ENCODE results near the gene LDLRAD4.

The LDLRAD4 gene

GRCh38 chr18:13259701-13260100 is 41.1 kb downstream of the LDLRAD4 start:
- no peaks in the 10 kb centered on the region for H3K79me2 ChIP-seq (ENCODE audit: insufficient read depth, low read length)

GRCh38 chr18:13260197-13260934 is 41.8 kb downstream of the LDLRAD4 start:
- no peaks in the 10 kb centered on the region for H3K79me2 ChIP-seq (ENCODE audit: insufficient read depth, low read length)
- H3K36me3 ChIP-seq (ENCODE audit: low read length), result no peaks in the 10 kb centered on the region
- H3K27ac ChIP-seq (ENCODE audit: low read depth, low read length), result no peak overlapping the region
- no peaks in the 10 kb centered on the region for H3K9me2 ChIP-seq (replicated peaks; ENCODE audit: insufficient read depth, low read length)
- H4K20me1 ChIP-seq (ENCODE audit: low read depth, low read length), result no peaks in the 10 kb centered on the region
- no peaks in the 10 kb centered on the region for H3K9me3 ChIP-seq (ENCODE audit: insufficient read depth, low read length)
- H3F3A ChIP-seq (ENCODE audit: insufficient read depth), result no peaks in the 10 kb centered on the region
- no peak overlapping the region for H3K4me3 ChIP-seq (ENCODE audit: insufficient read depth, low read length, poor library complexity, severe bottlenecking)
- H2AFZ ChIP-seq (ENCODE audit: low read depth, low read length, severe bottlenecking), result no peak overlapping the region
- no peak overlapping the region for H3K4me2 ChIP-seq (ENCODE audit: low read depth, low read length, poor library complexity, severe bottlenecking)
- H3K9ac ChIP-seq (ENCODE audit: low read length), result no peak overlapping the region
- no peaks in the 10 kb centered on the region for H3K27me3 ChIP-seq (ENCODE audit: low read length)
- TF ChIP-seq EZH2phosphoT487 (conservative IDR thresholded peaks at IDR 0.05; ENCODE audit: low read length) (no peak), CTCF (IDR thresholded peaks at IDR 0.05; ENCODE audit: insufficient read depth, low read length, poor library complexity, severe bottlenecking) (no peak)

More at GRCh38 chr18:13259701-13260100, 41.1 kb downstream of the LDLRAD4 start:
- Histone ChIP-seq H3K9me3 (ENCODE audit: insufficient read depth, low read length) (no peaks in the 10 kb centered on the region), H3K9me2 (replicated peaks; ENCODE audit: insufficient read depth, low read length) (no peaks in the 10 kb centered on the region), H3K36me3 (ENCODE audit: low read length) (no peaks in the 10 kb centered on the region), H2AFZ (ENCODE audit: low read depth, low read length, severe bottlenecking) (no peak overlapping the region), H3K4me2 (ENCODE audit: low read depth, low read length, poor library complexity, severe bottlenecking) (no peak overlapping the region), H3K4me3 (ENCODE audit: insufficient read depth, low read length, poor library complexity, severe bottlenecking) (no peak overlapping the region), H3F3A (ENCODE audit: insufficient read depth) (no peaks in the 10 kb centered on the region), H3K27ac (ENCODE audit: low read depth, low read length) (no peak overlapping the region), H4K20me1 (ENCODE audit: low read depth, low read length) (no peaks in the 10 kb centered on the region), H3K9ac (ENCODE audit: low read length) (no peak overlapping the region), H3K27me3 (ENCODE audit: low read length) (no peaks in the 10 kb centered on the region)
- TF ChIP-seq CTCF (IDR thresholded peaks at IDR 0.05; ENCODE audit: insufficient read depth, low read length, poor library complexity, severe bottlenecking) (no peak), EZH2phosphoT487 (conservative IDR thresholded peaks at IDR 0.05; ENCODE audit: low read length) (no peak)

GRCh38 chr18:13260935-13261640 is 42.5 kb downstream of the LDLRAD4 start:
- Histone ChIP-seq H2AFZ (ENCODE audit: low read depth, low read length, severe bottlenecking) (no peak overlapping the region), H3K4me3 (ENCODE audit: insufficient read depth, low read length, poor library complexity, severe bottlenecking) (no peak overlapping the region), H3F3A (ENCODE audit: insufficient read depth) (no peaks in the 10 kb centered on the region), H3K36me3 (ENCODE audit: low read length) (no peaks in the 10 kb centered on the region), H3K79me2 (ENCODE audit: insufficient read depth, low read length) (no peaks in the 10 kb centered on the region), H3K4me2 (ENCODE audit: low read depth, low read length, poor library complexity, severe bottlenecking) (no peak overlapping the region), H3K27ac (ENCODE audit: low read depth, low read length) (no peak overlapping the region), H4K20me1 (ENCODE audit: low read depth, low read length) (no peaks in the 10 kb centered on the region), H3K9me3 (ENCODE audit: insufficient read depth, low read length) (no peaks in the 10 kb centered on the region), H3K9me2 (replicated peaks; ENCODE audit: insufficient read depth, low read length) (no peaks in the 10 kb centered on the region), H3K27me3 (ENCODE audit: low read length) (no peaks in the 10 kb centered on the region), H3K9ac (ENCODE audit: low read length) (no peak overlapping the region)
- TF ChIP-seq EZH2phosphoT487 (conservative IDR thresholded peaks at IDR 0.05; ENCODE audit: low read length) (no peak), CTCF (IDR thresholded peaks at IDR 0.05; ENCODE audit: insufficient read depth, low read length, poor library complexity, severe bottlenecking) (no peak)

All from SU-DHL-6 (cell line).